HCT116 (cell line): ENCODE data around the gene COBL. TPM values are rescaled to one million over a fixed set of nuclear protein-coding genes. Genes with fewer than 3 reads are reported as not detected.

ENCODE experiments used
- ATAC-seq: fragments of 200-7000 bp; cut with Tn5 transposase; 2 replicates; pipeline ENCODE4 v1.9.1; 2020; ENCODE audit warnings: mild to moderate bottlenecking, moderate library complexity
- BruUV-seq: library from RNA; stranded (reverse); fragments of 400-500 nt; replicated peaks from 2 replicates; lab custom pipeline; 2021; lab: Mats Ljungman, UMichigan
- CTCF ChIA-PET: fragments of 300-600 bp; sonication (Branson Sonifier 250); formaldehyde crosslinking; loops from one replicate; lab custom pipeline; 2021; ENCODE audit warnings: antibody characterized with exemption; lab: Charles Lee
- POLR2A ChIA-PET: fragments of 300-600, 350-600 bp; sonication (Branson Sonifier 250); formaldehyde crosslinking; loops from one replicate; lab custom pipeline; 2021; ENCODE audit warnings: antibody characterized with exemption; lab: Charles Lee
- RAD21 ChIA-PET, 2 experiments: fragments of 300-600 bp; sonication (Branson Sonifier 250); formaldehyde crosslinking; loops; one replicate each; lab custom pipeline; 2023; ENCODE audit warnings: low total read pairs in 2 of 2; ENCODE audit not compliant: uncharacterized antibody in 2 of 2, unreplicated experiment in 2 of 2, low non-redundant PET in 1 of 2; lab: Charles Lee
- DNase-seq: peaks from one replicate; pipeline ENCODE4 v3.0.0-alpha.2; 2010; ENCODE audit warnings: low read depth, low spot score
- H2AFZ ChIP-seq: fragments of 200-600 bp; shearing (Covaris generic), sonication (generic); 2 replicates; pipeline ENCODE4 v1.6.1; 2017; ENCODE audit warnings: low read depth, mixed run types, mixed read lengths, antibody characterized with exemption, low read length; ENCODE audit not compliant: poor library complexity, severe bottlenecking
- H3K27ac ChIP-seq: 2 replicates; pipeline ENCODE4 v1.5.1; 2012; ENCODE audit warnings: low read depth, low read length
- H3K27me3 ChIP-seq: fragments of 200-600 bp; sonication (generic); 2 replicates; pipeline ENCODE4 v1.6.1; 2016; ENCODE audit warnings: mixed run types, low read length, mixed read lengths; ENCODE audit not compliant: insufficient read depth
- H3K36me3 ChIP-seq, 2 experiments: fragments of 200-500 bp in 1 of 2; fragments of 200-600 bp in 1 of 2; sonication (Bioruptor generic) in 1 of 2; sonication (generic) in 1 of 2; 2 replicates each; pipeline versions ENCODE4 v1.5.1 to v1.6.1; 2014 to 2016; ENCODE audit warnings: low read length in 2 of 2, inconsistent platforms in 1 of 2, mixed read lengths in 1 of 2, mixed run types in 1 of 2; ENCODE audit not compliant: insufficient read depth in 2 of 2, control insufficient read depth in 1 of 2
- H3K4me1 ChIP-seq, 2 experiments: fragments of 200-600 bp in 1 of 2; sonication (generic) in 1 of 2; 2 replicates each; pipeline versions ENCODE4 v1.5.1 to v1.6.1; 2012 to 2017; ENCODE audit warnings: low read length in 2 of 2, inconsistent platforms in 1 of 2, mild to moderate bottlenecking in 1 of 2, mixed read lengths in 1 of 2, mixed run types in 1 of 2, moderate library complexity in 1 of 2; ENCODE audit not compliant: insufficient read depth in 2 of 2, control insufficient read depth in 1 of 2
- H3K4me2 ChIP-seq: fragments of 200-600 bp; sonication (generic); 2 replicates; pipeline ENCODE4 v1.6.1; 2017; ENCODE audit warnings: mixed run types, low read length, mixed read lengths
- H3K4me3 ChIP-seq, 2 experiments: fragments of 200-600 bp in 1 of 2; sonication (generic) in 1 of 2; replicated peaks in 1 of 2; 2 replicates each; pipeline ENCODE4 v1.5.1; 2011 to 2016; ENCODE audit warnings: low read length in 2 of 2, control low read depth in 1 of 2, low read depth in 1 of 2, mild to moderate bottlenecking in 1 of 2, mixed read lengths in 1 of 2, mixed run types in 1 of 2
- H3K79me2 ChIP-seq: fragments of 200-600 bp; sonication (generic); 2 replicates; pipeline ENCODE4 v1.6.1; 2017; ENCODE audit warnings: mild to moderate bottlenecking, mixed run types, low read length, moderate library complexity, mixed read lengths; ENCODE audit not compliant: insufficient read depth
- H3K9ac ChIP-seq: fragments of 200-600 bp; sonication (generic); 2 replicates; pipeline ENCODE4 v1.6.1; 2016; ENCODE audit warnings: low read length, mixed read lengths
- H3K9me2 ChIP-seq: fragments of 200-600 bp; sonication (generic), shearing (Covaris generic); 2 replicates; pipeline ENCODE4 v1.6.1; 2017; ENCODE audit warnings: mixed run types, mild to moderate bottlenecking, moderate library complexity; ENCODE audit not compliant: insufficient read depth
- H3K9me3 ChIP-seq, 2 experiments: fragments of 200-500 bp in 1 of 2; fragments of 200-600 bp in 1 of 2; sonication (Bioruptor generic) in 1 of 2; sonication (generic) in 1 of 2; 2 replicates each; pipeline ENCODE4 v1.6.1; 2014 to 2017; ENCODE audit warnings: low read length in 2 of 2, mixed read lengths in 2 of 2, inconsistent platforms in 1 of 2, low read depth in 1 of 2, mild to moderate bottlenecking in 1 of 2, mixed run types in 1 of 2, moderate library complexity in 1 of 2; ENCODE audit not compliant: control insufficient read depth in 1 of 2, insufficient read depth in 1 of 2
- H4K20me1 ChIP-seq: fragments of 200-600 bp; sonication (generic), shearing (Covaris generic); 2 replicates; pipeline ENCODE4 v1.6.1; 2017; ENCODE audit warnings: mixed run types, mild to moderate bottlenecking, moderate library complexity; ENCODE audit not compliant: insufficient read depth
- EGR1 ChIP-seq: IDR thresholded peaks from 2 replicates; pipeline ENCODE4 v1.6.1; 2012; ENCODE audit warnings: low read depth
- EZH2 ChIP-seq: fragments of 200-600 bp; sonication (generic); IDR thresholded peaks from 2 replicates; pipeline ENCODE4 v1.6.1; 2017; ENCODE audit warnings: antibody characterized with exemption, mixed run types
- EZH2phosphoT487 ChIP-seq: fragments of 200-600 bp; IDR thresholded peaks from 2 replicates; pipeline ENCODE4 v1.6.1; 2018; ENCODE audit warnings: antibody characterized with exemption, borderline replicate concordance
- FOSL1 ChIP-seq: IDR thresholded peaks from 2 replicates; pipeline ENCODE4 v1.6.1; 2012; ENCODE audit warnings: low read depth
- JUND ChIP-seq: IDR thresholded peaks from 2 replicates; pipeline ENCODE4 v1.6.1; 2012
- POLR2A ChIP-seq: IDR thresholded peaks from 2 replicates; pipeline ENCODE4 v1.7.0; 2011; ENCODE audit warnings: borderline replicate concordance; ENCODE audit not compliant: insufficient read depth, insufficient read length; ENCODE audit errors: extremely low read depth
- POLR2AphosphoS5 ChIP-seq: IDR thresholded peaks from 2 replicates; pipeline ENCODE4 v1.6.1; 2011; ENCODE audit warnings: mild to moderate bottlenecking, low read depth, low read length, moderate library complexity
- RAD21 ChIP-seq: IDR thresholded peaks from 2 replicates; pipeline ENCODE4 v1.6.1; 2012; ENCODE audit warnings: low read depth, mild to moderate bottlenecking
- SIN3A ChIP-seq: IDR thresholded peaks from 2 replicates; pipeline ENCODE4 v1.6.1; 2012; ENCODE audit warnings: low read depth
- TCF7L2 ChIP-seq: IDR thresholded peaks from 2 replicates; pipeline ENCODE4 v1.7.0; 2011; ENCODE audit warnings: borderline replicate concordance, inconsistent platforms; ENCODE audit not compliant: insufficient read depth, insufficient read length; ENCODE audit errors: extremely low read depth
- intact Hi-C: fragments of 100-400 bp; cut with micrococcal nuclease; formaldehyde crosslinking; loops from 2 replicates; pipeline ENCODE4 v1.10.0; 2022
- total RNA-seq: library from RNA; stranded (reverse); gene quantifications from one replicate; pipeline ENCODE4 v1.2.1, GENCODE V29; 2021; ENCODE audit not compliant: unreplicated experiment
- TF ChIP-seq, protein P1 (sequence below): IDR thresholded peaks from 2 replicates; pipeline ENCODE4 v1.6.1; 2012
- TF ChIP-seq, protein P2 (sequence below), 3 experiments: fragments of 200-600 bp in 1 of 3; sonication (generic) in 1 of 3; IDR thresholded peaks in 2 of 3; conservative IDR thresholded peaks in 1 of 3; 2 replicates each; pipeline ENCODE4 v1.5.1; 2012 to 2017; ENCODE audit warnings: low read depth in 2 of 3, low read length in 2 of 3, antibody characterized with exemption in 1 of 3, borderline replicate concordance in 1 of 3, control low read depth in 1 of 3, mild to moderate bottlenecking in 1 of 3, mixed read lengths in 1 of 3, mixed run types in 1 of 3, moderate library complexity in 1 of 3; ENCODE audit not compliant: insufficient read depth in 1 of 3
- TF ChIP-seq, protein P3 (sequence below): IDR thresholded peaks from 2 replicates; pipeline ENCODE4 v1.6.1; 2012; ENCODE audit warnings: low read depth
- TF ChIP-seq, protein P4 (sequence below): IDR thresholded peaks from 2 replicates; pipeline ENCODE4 v1.6.1; 2012

The COBL gene
- total RNA-seq, 1 experiment from 2014 or later, result 19.3 TPM

DNA sequence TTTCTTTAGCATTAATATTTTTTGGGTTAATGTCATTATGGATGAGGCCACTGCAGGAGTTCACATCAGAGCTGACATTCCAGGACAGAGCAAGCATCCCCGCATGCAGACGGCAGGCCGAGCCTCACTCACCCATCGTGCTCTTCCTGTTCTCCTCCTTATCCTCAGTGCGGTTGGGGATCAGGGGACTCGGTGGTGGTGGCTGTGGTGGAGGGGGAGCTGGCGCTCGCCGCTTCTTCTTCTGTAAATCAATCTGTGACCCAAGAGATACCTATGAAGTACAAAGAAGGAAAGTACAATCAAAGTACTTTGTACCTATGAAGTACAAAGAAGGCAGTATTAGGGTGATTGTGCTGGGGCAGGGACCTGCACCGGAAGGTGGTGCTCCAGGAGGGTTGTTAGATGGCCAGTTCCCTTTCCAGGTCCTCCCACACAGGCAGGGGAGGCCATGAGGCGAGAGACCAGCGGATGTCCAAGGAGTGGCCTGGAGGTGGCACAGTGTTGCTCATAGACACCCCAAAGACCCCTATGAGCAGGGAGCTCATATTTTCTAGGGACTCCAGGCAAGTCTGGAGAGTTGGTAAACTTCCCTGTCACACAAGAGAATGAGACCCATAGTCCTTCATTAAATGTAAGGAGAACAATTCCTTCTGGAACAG is 231.4 kb downstream of the COBL start (continued):
- TF ChIP-seq, protein P1, sequence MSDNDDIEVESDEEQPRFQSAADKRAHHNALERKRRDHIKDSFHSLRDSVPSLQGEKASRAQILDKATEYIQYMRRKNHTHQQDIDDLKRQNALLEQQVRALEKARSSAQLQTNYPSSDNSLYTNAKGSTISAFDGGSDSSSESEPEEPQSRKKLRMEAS, result no peak
- no peak for TF ChIP-seq RAD21
- TF ChIP-seq EZH2phosphoT487, result no peak
- TF ChIP-seq POLR2AphosphoS5, result no peak
- TF ChIP-seq SIN3A, result no peak
- TF ChIP-seq JUND, result no peak

DNA sequence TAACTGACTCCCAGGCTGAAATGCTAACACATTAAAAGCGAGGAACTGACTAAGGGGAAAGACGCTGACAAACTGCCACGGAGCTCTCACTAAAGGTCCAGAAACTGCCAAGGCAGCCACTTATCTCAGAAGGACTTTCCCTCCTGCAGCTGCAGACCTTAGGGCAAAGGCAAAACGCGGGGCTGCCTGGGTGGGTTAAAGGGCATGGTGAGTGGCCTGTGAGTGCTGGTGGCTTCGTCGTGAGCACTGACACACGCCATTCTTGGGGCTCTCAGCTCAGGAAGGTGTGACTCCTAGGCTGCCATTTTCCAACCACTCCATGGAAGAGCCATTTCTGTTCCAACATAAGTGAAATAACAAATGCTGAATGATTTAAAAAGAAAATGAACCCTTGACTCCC is 232.5 kb downstream of the COBL start:
- Histone ChIP-seq H3K4me3 (no peak overlapping the region), H3K27me3 (no peaks in the 10 kb centered on the region), H2AFZ (no peak overlapping the region), H3K27ac (no peak overlapping the region), H3K9me3 (no peaks in the 10 kb centered on the region), H3K4me2 (no peak overlapping the region), H3K79me2 (no peaks in the 10 kb centered on the region), H3K36me3 (no peaks in the 10 kb centered on the region), H4K20me1 (no peaks in the 10 kb centered on the region)
- no peak for DNase-seq
- ChIA-PET POLR2A (no interaction called here), RAD21 (no interaction called here), CTCF (no interaction called here)
- intact Hi-C loops, result no loop called here
- no peak for ATAC-seq
- TF ChIP-seq EZH2 (no peak), EGR1 (no peak), POLR2A (no peak), TCF7L2 (no peak), FOSL1 (no peak), EZH2phosphoT487 (no peak), JUND (no peak), RAD21 (no peak)
- TF ChIP-seq, protein P1, result no peak
- TF ChIP-seq, protein P2, sequence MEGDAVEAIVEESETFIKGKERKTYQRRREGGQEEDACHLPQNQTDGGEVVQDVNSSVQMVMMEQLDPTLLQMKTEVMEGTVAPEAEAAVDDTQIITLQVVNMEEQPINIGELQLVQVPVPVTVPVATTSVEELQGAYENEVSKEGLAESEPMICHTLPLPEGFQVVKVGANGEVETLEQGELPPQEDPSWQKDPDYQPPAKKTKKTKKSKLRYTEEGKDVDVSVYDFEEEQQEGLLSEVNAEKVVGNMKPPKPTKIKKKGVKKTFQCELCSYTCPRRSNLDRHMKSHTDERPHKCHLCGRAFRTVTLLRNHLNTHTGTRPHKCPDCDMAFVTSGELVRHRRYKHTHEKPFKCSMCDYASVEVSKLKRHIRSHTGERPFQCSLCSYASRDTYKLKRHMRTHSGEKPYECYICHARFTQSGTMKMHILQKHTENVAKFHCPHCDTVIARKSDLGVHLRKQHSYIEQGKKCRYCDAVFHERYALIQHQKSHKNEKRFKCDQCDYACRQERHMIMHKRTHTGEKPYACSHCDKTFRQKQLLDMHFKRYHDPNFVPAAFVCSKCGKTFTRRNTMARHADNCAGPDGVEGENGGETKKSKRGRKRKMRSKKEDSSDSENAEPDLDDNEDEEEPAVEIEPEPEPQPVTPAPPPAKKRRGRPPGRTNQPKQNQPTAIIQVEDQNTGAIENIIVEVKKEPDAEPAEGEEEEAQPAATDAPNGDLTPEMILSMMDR (IDR thresholded peaks at IDR 0.05 in 2 of 3, conservative IDR thresholded peaks at IDR 0.05 in 1 of 3; ENCODE audit: borderline replicate concordance in 1 of 3, insufficient read depth in 1 of 3, low read depth in 2 of 3, low read length in 2 of 3), result no peak
- TF ChIP-seq, protein P3, sequence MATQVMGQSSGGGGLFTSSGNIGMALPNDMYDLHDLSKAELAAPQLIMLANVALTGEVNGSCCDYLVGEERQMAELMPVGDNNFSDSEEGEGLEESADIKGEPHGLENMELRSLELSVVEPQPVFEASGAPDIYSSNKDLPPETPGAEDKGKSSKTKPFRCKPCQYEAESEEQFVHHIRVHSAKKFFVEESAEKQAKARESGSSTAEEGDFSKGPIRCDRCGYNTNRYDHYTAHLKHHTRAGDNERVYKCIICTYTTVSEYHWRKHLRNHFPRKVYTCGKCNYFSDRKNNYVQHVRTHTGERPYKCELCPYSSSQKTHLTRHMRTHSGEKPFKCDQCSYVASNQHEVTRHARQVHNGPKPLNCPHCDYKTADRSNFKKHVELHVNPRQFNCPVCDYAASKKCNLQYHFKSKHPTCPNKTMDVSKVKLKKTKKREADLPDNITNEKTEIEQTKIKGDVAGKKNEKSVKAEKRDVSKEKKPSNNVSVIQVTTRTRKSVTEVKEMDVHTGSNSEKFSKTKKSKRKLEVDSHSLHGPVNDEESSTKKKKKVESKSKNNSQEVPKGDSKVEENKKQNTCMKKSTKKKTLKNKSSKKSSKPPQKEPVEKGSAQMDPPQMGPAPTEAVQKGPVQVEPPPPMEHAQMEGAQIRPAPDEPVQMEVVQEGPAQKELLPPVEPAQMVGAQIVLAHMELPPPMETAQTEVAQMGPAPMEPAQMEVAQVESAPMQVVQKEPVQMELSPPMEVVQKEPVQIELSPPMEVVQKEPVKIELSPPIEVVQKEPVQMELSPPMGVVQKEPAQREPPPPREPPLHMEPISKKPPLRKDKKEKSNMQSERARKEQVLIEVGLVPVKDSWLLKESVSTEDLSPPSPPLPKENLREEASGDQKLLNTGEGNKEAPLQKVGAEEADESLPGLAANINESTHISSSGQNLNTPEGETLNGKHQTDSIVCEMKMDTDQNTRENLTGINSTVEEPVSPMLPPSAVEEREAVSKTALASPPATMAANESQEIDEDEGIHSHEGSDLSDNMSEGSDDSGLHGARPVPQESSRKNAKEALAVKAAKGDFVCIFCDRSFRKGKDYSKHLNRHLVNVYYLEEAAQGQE, result no peak
- TF ChIP-seq, protein P4, sequence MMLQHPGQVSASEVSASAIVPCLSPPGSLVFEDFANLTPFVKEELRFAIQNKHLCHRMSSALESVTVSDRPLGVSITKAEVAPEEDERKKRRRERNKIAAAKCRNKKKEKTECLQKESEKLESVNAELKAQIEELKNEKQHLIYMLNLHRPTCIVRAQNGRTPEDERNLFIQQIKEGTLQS, result no peak
- TF ChIP-seq, all 23 proteins: peak for 0
- no TSS peak for BruUV-seq
- Histone ChIP-seq H3K9ac (no peak overlapping the region), H3K9me2 (no peaks in the 10 kb centered on the region), H3K4me1 (no peaks in the 10 kb centered on the region)
